Stimulated activated naive B cell treated with anti-CD40 and anti-IgM and Interleukin-4, amounts not matched to agents 10 μg/mL and 1 μg/mL and 100 μg/mL, for 72 hours (primary cell): ENCODE data around the gene C2orf72.
"Not testable (repeated sequence)": the region's sequence is repeated elsewhere in the genome, so short reads cannot be mapped to it uniquely, and the experiment has no call there.

ENCODE experiments used
- ATAC-seq, 2 donors: fragments of 150-1000 bp; cut with Tn5 transposase; replicated peaks; 2 replicates each; pipeline ENCODE4 v1.10.0; 2021; ENCODE audit warnings: moderate library complexity in 1 of 2
- DNase-seq: peaks from one replicate; pipeline ENCODE4 v3.0.0; 2021
- H3K27ac Mint-ChIP-seq: one replicate; pipeline ENCODE4 v1.8.0; 2022; ENCODE audit warnings: mild to moderate bottlenecking, mixed read lengths
- H3K27me3 Mint-ChIP-seq, 2 donors: one replicate each; pipeline ENCODE4 v1.8.0; 2022; ENCODE audit warnings: mixed read lengths in 2 of 2
- H3K36me3 Mint-ChIP-seq, 2 donors: one replicate each; pipeline ENCODE4 v1.8.0; 2022; ENCODE audit warnings: mixed read lengths in 2 of 2, mild to moderate bottlenecking in 1 of 2
- H3K4me1 Mint-ChIP-seq, 2 donors: one replicate each; pipeline ENCODE4 v1.8.0; 2022; ENCODE audit warnings: mixed read lengths in 2 of 2, mild to moderate bottlenecking in 1 of 2
- H3K4me3 Mint-ChIP-seq, 2 donors: one replicate each; pipeline ENCODE4 v1.8.0; 2022; ENCODE audit warnings: mild to moderate bottlenecking in 2 of 2, mixed read lengths in 2 of 2, moderate library complexity in 1 of 2
- H3K9me3 Mint-ChIP-seq, 2 donors: one replicate each; pipeline ENCODE4 v1.8.0; 2022; ENCODE audit warnings: mixed read lengths in 2 of 2, mild to moderate bottlenecking in 1 of 2

Gene C2orf72

GRCh38 chr2:231004930-231005329 lies 32.4 kb upstream of the C2orf72 start:
- DNase-seq, H3K4me3 Mint-ChIP-seq, H3K27ac Mint-ChIP-seq, H3K4me1 Mint-ChIP-seq, ATAC-seq, H3K36me3 Mint-ChIP-seq: not testable (repeated sequence)
- H3K9me3 Mint-ChIP-seq: peaks cover 8 to 11% of the 10 kb centered on the region in 2 donors
- peaks cover 32 to 33% of the 10 kb centered on the region in 2 donors for H3K27me3 Mint-ChIP-seq

GRCh38 chr2:231007286-231008098 lies 29.8 kb upstream of the C2orf72 start:
- peaks cover 19 to 25% of the 10 kb centered on the region in 2 donors for H3K27me3 Mint-ChIP-seq
- H3K36me3 Mint-ChIP-seq: peaks cover 0 to 5% of the 10 kb centered on the region in 2 donors
- DNase-seq (no peak), ATAC-seq (no peak)
- H3K9me3 Mint-ChIP-seq: peaks cover 8 to 11% of the 10 kb centered on the region in 2 donors
- peaks cover 0 to 5% of the 10 kb centered on the region in 2 donors for H3K4me1 Mint-ChIP-seq
- H3K27ac Mint-ChIP-seq: no peak overlapping the region
- H3K4me3 Mint-ChIP-seq: no peak overlapping the region

GRCh38 chr2:231008131-231008530 lies 29.2 kb upstream of the C2orf72 start:
- Mint-ChIP-seq H3K27me3 (peaks cover 16 to 25% of the 10 kb centered on the region in 2 donors), H3K36me3 (peaks cover 0 to 5% of the 10 kb centered on the region in 2 donors), H3K4me1 (peaks cover 0 to 5% of the 10 kb centered on the region in 2 donors), H3K27ac (no peak overlapping the region), H3K4me3 (no peak overlapping the region), H3K9me3 (peaks cover 8 to 11% of the 10 kb centered on the region in 2 donors)
- ATAC-seq: no peak
- DNase-seq: no peak

GRCh38 chr2:231009236-231009919 lies 27.9 kb upstream of the C2orf72 start:
- peaks cover 0 to 5% of the 10 kb centered on the region in 2 donors for H3K36me3 Mint-ChIP-seq
- DNase-seq (no peak), ATAC-seq (no peak)
- peaks cover 8 to 11% of the 10 kb centered on the region in 2 donors for H3K9me3 Mint-ChIP-seq
- H3K4me1 Mint-ChIP-seq: peaks cover 0 to 5% of the 10 kb centered on the region in 2 donors
- peaks cover 14 to 25% of the 10 kb centered on the region in 2 donors for H3K27me3 Mint-ChIP-seq
- no peak overlapping the region for H3K4me3 Mint-ChIP-seq
- no peak overlapping the region for H3K27ac Mint-ChIP-seq

GRCh38 chr2:231010201-231010730 lies 27.1 kb upstream of the C2orf72 start:
- Mint-ChIP-seq H3K4me3 (no peak overlapping the region), H3K27ac (no peak overlapping the region), H3K36me3 (peaks cover 0 to 4% of the 10 kb centered on the region in 2 donors), H3K27me3 (peaks cover 19 to 31% of the 10 kb centered on the region in 2 donors), H3K9me3 (peaks cover 3 to 4% of the 10 kb centered on the region in 2 donors), H3K4me1 (no peaks in the 10 kb centered on the region)
- ATAC-seq (no peak), DNase-seq (no peak)

- no peak for DNase-seq
- H3K4me1 Mint-ChIP-seq: no peaks in the 10 kb centered on the region
- no peak overlapping the region for H3K4me3 Mint-ChIP-seq
- H3K27ac Mint-ChIP-seq: no peak overlapping the region
- no peaks in the 10 kb centered on the region for H3K36me3 Mint-ChIP-seq
- no peaks in the 10 kb centered on the region for H3K9me3 Mint-ChIP-seq
- peaks cover 22 to 32% of the 10 kb centered on the region in 2 donors for H3K27me3 Mint-ChIP-seq
- no peak for ATAC-seq
Measured at GRCh38 chr2:231011526-231011925, 25.8 kb upstream of the C2orf72 start.

GRCh38 chr2:231012463-231012862 lies 24.9 kb upstream of the C2orf72 start:
- DNase-seq (no peak), ATAC-seq (no peak)
- Mint-ChIP-seq H3K4me3 (no peak overlapping the region), H3K9me3 (no peaks in the 10 kb centered on the region), H3K27me3 (peaks cover 30 to 41% of the 10 kb centered on the region in 2 donors), H3K27ac (no peak overlapping the region), H3K4me1 (no peaks in the 10 kb centered on the region), H3K36me3 (no peaks in the 10 kb centered on the region)

GRCh38 chr2:231013820-231014219 lies 23.5 kb upstream of the C2orf72 start:
- Mint-ChIP-seq H3K4me3 (no peak overlapping the region), H3K27me3 (peaks cover 35 to 43% of the 10 kb centered on the region in 2 donors), H3K9me3 (no peaks in the 10 kb centered on the region), H3K36me3 (no peaks in the 10 kb centered on the region), H3K4me1 (no peaks in the 10 kb centered on the region), H3K27ac (no peak overlapping the region)
- DNase-seq (no peak), ATAC-seq (no peak)

GRCh38 chr2:231015478-231015877 lies 21.8 kb upstream of the C2orf72 start:
- Mint-ChIP-seq H3K4me3 (no peak overlapping the region), H3K4me1 (no peaks in the 10 kb centered on the region), H3K27ac (no peak overlapping the region), H3K27me3 (peaks cover 45 to 50% of the 10 kb centered on the region in 2 donors), H3K36me3 (peaks cover 0 to 4% of the 10 kb centered on the region in 2 donors), H3K9me3 (no peaks in the 10 kb centered on the region)
- no peak for DNase-seq
- ATAC-seq: no peak

GRCh38 chr2:231015926-231016325 lies 21.4 kb upstream of the C2orf72 start:
- no peak for ATAC-seq
- no peak for DNase-seq
- Mint-ChIP-seq H3K4me3 (no peak overlapping the region), H3K27me3 (peaks cover 45 to 50% of the 10 kb centered on the region in 2 donors), H3K4me1 (no peaks in the 10 kb centered on the region), H3K27ac (no peak overlapping the region), H3K36me3 (peaks cover 0 to 4% of the 10 kb centered on the region in 2 donors), H3K9me3 (no peaks in the 10 kb centered on the region)

- Mint-ChIP-seq H3K36me3 (peaks cover 0 to 4% of the 10 kb centered on the region in 2 donors), H3K27me3 (peaks cover 39 to 52% of the 10 kb centered on the region in 2 donors), H3K9me3 (no peaks in the 10 kb centered on the region), H3K4me3 (no peak overlapping the region), H3K27ac (no peak overlapping the region), H3K4me1 (no peaks in the 10 kb centered on the region)
- no peak for ATAC-seq
- DNase-seq: no peak
Measured at GRCh38 chr2:231016566-231017230, 20.6 kb upstream of the C2orf72 start.

GRCh38 chr2:231017231-231017598 lies 20.1 kb upstream of the C2orf72 start:
- H3K27me3 Mint-ChIP-seq: peaks cover 35 to 47% of the 10 kb centered on the region in 2 donors
- peaks cover 0 to 4% of the 10 kb centered on the region in 2 donors for H3K36me3 Mint-ChIP-seq
- H3K9me3 Mint-ChIP-seq: no peaks in the 10 kb centered on the region
- H3K4me3 Mint-ChIP-seq: no peak overlapping the region
- H3K4me1 Mint-ChIP-seq: no peaks in the 10 kb centered on the region
- H3K27ac Mint-ChIP-seq: no peak overlapping the region
- no peak for DNase-seq
- no peak for ATAC-seq

- H3K4me1 Mint-ChIP-seq: no peaks in the 10 kb centered on the region
- H3K27ac Mint-ChIP-seq: no peak overlapping the region
- no peak for ATAC-seq
- H3K9me3 Mint-ChIP-seq: no peaks in the 10 kb centered on the region
- H3K27me3 Mint-ChIP-seq: peaks cover 31 to 37% of the 10 kb centered on the region in 2 donors
- no peak for DNase-seq
- no peak overlapping the region for H3K4me3 Mint-ChIP-seq
- H3K36me3 Mint-ChIP-seq: peaks cover 0 to 4% of the 10 kb centered on the region in 2 donors
Measured at GRCh38 chr2:231018184-231018583, 19.1 kb upstream of the C2orf72 start.

- H3K27me3 Mint-ChIP-seq: peaks cover 7 to 31% of the 10 kb centered on the region in 2 donors
- H3K4me3 Mint-ChIP-seq, DNase-seq, H3K36me3 Mint-ChIP-seq, H3K4me1 Mint-ChIP-seq, H3K9me3 Mint-ChIP-seq, H3K27ac Mint-ChIP-seq, ATAC-seq: not testable (repeated sequence)
Measured at GRCh38 chr2:231025059-231025458, 12.3 kb upstream of the C2orf72 start.
